ENCODE data around the gene MBOAT2.

The MBOAT2 gene

DNA sequence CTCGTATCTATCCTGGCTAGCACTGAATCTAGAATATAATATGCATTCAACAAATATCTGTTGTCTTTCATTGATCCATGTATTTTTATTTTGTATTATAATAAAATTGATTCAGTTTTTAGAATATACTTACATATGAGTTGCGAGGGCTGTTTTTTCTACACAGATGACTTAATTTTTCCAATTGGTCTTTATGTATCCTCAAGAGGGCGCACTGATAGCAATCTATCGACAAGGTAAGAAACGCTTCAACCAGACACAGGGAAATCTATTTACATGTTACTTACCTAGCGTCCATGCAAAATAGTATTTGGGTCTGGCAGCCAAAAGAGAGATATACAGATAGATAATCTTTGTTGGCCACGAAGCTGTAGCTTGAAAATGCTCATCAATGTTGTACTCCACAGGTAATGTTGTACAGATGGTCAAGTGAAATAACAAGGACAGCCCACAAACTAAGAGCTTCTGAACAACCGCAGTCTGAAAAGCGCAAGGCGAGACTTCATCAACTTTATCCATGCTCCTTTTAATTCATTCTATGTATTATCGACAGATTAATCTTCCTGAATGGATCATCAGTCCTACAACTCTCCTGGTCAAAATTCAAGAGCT, 130.6 kb downstream of the MBOAT2 start:
- H3K4me3 ChIP-seq (replicated peaks; ENCODE audit: insufficient read depth, low read length): no peak overlapping the region
- no peak overlapping the region for H3K27ac ChIP-seq (replicated peaks)
- TF ChIP-seq CTCF (IDR thresholded peaks at IDR 0.05; ENCODE audit: insufficient read depth, low read length) (peak; percentile 22), POLR2AphosphoS5 (IDR thresholded peaks at IDR 0.05; ENCODE audit: low read depth) (no peak)
- DNase-seq (ENCODE audit: low read depth in 1 of 2, low spot score in 1 of 2): peak; percentile 16 to 24
- peaks cover 6% of the 10 kb centered on the region for H3K27me3 ChIP-seq (ENCODE audit: insufficient read depth, poor library complexity, severe bottlenecking)

DNA sequence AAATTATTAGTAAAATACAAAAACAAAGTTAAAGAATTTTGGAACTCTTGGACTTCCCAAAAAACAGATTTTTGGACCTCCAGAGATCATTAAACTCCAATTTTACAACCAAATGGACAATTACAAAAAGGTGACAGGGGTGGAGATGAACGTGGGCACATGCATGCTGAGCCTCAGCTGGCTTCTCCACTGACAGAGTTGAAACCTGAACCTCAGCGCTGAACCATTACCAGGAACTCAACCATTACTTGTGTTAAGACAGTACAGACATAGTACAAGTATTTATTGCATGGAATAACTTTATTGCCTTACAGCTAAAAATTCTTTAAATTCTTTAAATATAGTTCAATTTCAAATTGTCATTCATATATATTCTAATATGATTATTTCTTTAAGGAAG, 133.0 kb downstream of the MBOAT2 start:
- H3K27me3 ChIP-seq (ENCODE audit: insufficient read depth, poor library complexity, severe bottlenecking): peaks cover 6% of the 10 kb centered on the region
- H3K4me3 ChIP-seq (replicated peaks; ENCODE audit: insufficient read depth, low read length): no peak overlapping the region
- DNase-seq (ENCODE audit: low read depth in 1 of 2, low spot score in 1 of 2): no peak
- TF ChIP-seq CTCF (IDR thresholded peaks at IDR 0.05; ENCODE audit: insufficient read depth, low read length) (no peak), GABPA (IDR thresholded peaks at IDR 0.05; ENCODE audit: low read depth) (no peak), SPI1 (IDR thresholded peaks at IDR 0.05; ENCODE audit: borderline replicate concordance, low read depth) (no peak), POLR2AphosphoS5 (IDR thresholded peaks at IDR 0.05; ENCODE audit: low read depth) (no peak)
- TF ChIP-seq, protein P1, sequence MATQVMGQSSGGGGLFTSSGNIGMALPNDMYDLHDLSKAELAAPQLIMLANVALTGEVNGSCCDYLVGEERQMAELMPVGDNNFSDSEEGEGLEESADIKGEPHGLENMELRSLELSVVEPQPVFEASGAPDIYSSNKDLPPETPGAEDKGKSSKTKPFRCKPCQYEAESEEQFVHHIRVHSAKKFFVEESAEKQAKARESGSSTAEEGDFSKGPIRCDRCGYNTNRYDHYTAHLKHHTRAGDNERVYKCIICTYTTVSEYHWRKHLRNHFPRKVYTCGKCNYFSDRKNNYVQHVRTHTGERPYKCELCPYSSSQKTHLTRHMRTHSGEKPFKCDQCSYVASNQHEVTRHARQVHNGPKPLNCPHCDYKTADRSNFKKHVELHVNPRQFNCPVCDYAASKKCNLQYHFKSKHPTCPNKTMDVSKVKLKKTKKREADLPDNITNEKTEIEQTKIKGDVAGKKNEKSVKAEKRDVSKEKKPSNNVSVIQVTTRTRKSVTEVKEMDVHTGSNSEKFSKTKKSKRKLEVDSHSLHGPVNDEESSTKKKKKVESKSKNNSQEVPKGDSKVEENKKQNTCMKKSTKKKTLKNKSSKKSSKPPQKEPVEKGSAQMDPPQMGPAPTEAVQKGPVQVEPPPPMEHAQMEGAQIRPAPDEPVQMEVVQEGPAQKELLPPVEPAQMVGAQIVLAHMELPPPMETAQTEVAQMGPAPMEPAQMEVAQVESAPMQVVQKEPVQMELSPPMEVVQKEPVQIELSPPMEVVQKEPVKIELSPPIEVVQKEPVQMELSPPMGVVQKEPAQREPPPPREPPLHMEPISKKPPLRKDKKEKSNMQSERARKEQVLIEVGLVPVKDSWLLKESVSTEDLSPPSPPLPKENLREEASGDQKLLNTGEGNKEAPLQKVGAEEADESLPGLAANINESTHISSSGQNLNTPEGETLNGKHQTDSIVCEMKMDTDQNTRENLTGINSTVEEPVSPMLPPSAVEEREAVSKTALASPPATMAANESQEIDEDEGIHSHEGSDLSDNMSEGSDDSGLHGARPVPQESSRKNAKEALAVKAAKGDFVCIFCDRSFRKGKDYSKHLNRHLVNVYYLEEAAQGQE (IDR thresholded peaks at IDR 0.05; ENCODE audit: insufficient replicate concordance, low read depth): no peak
- H3K27ac ChIP-seq (replicated peaks): no peak overlapping the region

DNA sequence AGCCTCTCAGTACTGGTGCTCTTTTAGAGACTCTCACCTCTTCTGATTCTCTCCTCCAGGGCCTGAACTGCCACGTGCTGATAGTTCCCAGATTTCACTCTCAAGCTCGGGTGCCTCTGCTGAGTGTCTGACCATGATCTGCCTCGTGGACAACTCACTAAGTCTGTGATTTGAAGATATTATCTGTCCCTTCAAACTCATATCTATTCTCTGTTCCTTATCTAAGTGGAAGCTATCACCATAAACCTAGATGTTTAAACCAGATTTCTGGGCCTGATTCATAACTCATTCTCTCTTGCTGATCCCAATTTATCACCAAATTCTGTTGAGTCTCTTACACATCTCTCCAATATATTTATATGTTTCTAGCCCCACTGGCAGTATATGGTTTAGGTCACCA, 136.1 kb downstream of the MBOAT2 start:
- Histone ChIP-seq H3K27me3 (ENCODE audit: insufficient read depth, poor library complexity, severe bottlenecking) (peaks cover 3% of the 10 kb centered on the region), H3K27ac (replicated peaks) (no peak overlapping the region), H3K4me3 (replicated peaks; ENCODE audit: insufficient read depth, low read length) (no peak overlapping the region)
- DNase-seq (ENCODE audit: low read depth in 1 of 2, low spot score in 1 of 2): no peak
- TF ChIP-seq CTCF (IDR thresholded peaks at IDR 0.05; ENCODE audit: insufficient read depth, low read length) (no peak), SPI1 (IDR thresholded peaks at IDR 0.05; ENCODE audit: borderline replicate concordance, low read depth) (no peak), POLR2AphosphoS5 (IDR thresholded peaks at IDR 0.05; ENCODE audit: low read depth) (no peak), GABPA (IDR thresholded peaks at IDR 0.05; ENCODE audit: low read depth) (no peak)
- TF ChIP-seq, protein P1 (IDR thresholded peaks at IDR 0.05; ENCODE audit: insufficient replicate concordance, low read depth): no peak

Data from HL-60 (cell line).